ENCODE data around the gene ZNF599.
A peak's percentile ranks its signal among the peaks of the same experiment; 100 is the strongest.
"Not testable (repeated sequence)": the region's sequence is repeated elsewhere in the genome, so short reads cannot be mapped to it uniquely, and the experiment has no call there.

ZNF599 gene

DNA sequence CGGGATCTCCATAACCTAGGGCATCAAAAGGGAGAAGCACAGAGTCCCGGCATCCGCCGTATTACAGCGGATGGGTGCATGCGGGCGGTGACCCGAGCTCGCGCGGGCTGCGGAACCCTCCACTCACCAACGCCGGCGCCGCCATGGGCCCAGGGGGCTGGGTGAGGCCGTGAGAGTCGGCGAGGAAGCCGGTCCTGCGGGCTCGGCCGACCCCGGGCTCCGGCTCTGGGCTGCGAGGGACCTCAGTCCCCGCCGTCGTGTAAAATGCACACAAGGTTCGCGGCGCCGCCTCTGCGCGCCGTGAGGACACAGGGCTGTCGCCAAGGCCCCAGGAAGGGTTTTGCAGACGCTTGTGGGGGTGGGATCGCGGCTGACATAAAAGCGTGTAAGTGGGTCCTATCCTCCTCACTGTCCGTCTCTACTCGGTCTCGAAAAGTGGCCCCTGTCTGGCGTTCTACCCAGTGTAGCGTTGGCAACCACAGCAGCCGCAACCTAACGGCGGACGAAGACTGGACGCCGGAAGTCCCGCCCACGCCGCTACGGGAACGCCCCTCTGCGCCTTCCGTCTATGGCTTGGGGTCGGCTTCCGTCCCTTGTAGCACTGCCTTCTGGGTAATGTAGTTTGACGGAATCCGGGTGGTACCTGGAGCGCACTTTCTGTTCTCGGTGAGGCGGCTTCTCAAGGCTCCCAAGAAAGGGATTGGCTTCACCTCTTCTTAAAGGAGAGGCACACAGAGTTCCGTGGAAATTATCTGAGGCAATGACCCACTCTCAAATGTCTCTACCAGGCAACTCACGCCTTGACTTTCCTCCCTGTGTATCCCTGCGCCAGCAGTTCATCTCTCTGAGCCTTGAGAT lies at the start of gene ZNF599:
TSS of gene ZNF599 (minus strand) at position 519 of the 858 bp plus-strand sequence. CDS start at position 145, 374 bp downstream.
- peak in 57 of 58 donors; percentile 19 to 90 (median 81) for DNase-seq

DNA sequence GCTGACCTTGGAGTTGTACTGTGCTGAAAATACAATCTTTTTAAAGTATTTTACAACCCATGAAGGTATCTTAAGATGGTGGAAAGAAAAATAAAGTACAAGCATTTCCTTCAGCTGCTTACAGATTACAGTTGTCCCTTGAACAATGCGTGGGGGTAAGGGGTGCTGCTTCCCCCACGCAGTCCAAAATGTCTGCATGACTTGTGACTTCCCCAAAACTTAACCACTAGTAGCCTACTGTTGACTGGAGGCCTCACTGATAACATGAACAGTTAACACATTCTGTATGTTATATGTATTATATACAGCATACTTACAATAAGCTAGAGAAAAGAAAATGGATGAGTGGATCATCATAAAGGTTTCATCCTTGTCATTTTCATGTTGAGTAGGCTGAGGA lies 45.3 kb upstream of the ZNF599 start:
- no peak for DNase-seq

GRCh38 chr19:34816708-34817107 lies 43.7 kb upstream of the ZNF599 start:
- no peak for DNase-seq

- DNase-seq: no peak
These were observed 35.6 kb upstream of the ZNF599 start for GRCh38 chr19:34808566-34808965.

GRCh38 chr19:34806976-34807860 lies 34.2 kb upstream of the ZNF599 start:
- no peak for DNase-seq

DNA sequence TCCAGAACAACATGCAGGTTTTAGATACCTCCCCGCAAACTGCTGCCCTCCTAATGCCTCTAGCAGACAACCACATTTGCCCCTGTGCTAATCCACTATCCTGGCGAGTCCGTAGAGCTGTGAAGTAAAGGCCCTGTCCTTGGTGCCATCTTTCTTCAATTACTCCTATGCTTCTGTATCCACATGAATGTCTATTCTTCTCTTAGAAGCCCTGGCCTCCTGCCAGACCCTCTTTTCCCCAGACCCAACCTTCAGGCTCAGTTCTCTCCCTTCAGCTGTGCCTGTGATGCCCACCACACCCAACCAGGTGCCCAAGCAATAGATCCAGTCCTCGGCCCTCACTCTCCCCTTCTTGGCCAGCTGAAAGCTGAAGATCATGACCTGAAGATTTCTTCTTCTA lies 31.1 kb upstream of the ZNF599 start:
- DNase-seq: no peak

DNA sequence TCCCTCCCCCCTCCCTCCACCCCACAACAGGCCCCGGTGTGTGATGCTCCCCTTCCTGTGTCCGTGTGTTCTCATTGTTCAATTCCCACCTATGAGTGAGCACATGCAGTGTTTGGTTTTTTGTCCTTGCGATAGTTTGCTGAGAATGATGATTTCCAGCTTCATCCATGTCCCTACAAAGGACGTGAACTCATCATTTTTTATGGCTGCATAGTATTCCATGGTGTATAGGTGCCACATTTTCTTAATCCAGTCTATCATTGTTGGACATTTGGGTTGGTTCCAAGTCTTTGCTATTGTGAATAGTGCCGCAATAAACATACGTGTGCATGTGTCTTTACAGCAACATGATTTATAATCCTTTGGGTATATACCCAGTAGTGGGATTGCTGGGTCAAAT lies 23.9 kb upstream of the ZNF599 start:
- DNase-seq: not testable (repeated sequence)

GRCh38 chr19:34794066-34794960 lies 21.3 kb upstream of the ZNF599 start:
- DNase-seq: no peak

GRCh38 chr19:34793565-34793964 lies 20.6 kb upstream of the ZNF599 start:
- DNase-seq: no peak

DNA sequence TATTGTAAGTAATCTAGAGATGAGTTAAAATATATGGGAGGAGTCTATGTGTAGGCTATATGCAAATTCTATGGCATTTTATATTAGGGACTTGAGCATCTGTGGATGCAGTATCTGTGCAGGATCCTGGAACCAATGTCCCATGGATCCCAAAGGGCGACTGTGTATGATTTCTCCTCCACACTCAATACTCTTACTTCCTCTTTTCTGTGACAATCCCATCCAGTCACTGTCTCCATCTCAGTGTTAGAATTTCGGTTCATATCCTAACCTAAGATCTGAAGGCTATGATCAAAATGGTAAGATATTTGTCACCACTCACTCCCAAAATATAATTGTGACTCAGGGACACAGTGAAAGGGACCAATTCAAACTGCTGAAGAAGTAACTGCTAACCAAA lies 15.1 kb upstream of the ZNF599 start:
- DNase-seq: no peak

DNA sequence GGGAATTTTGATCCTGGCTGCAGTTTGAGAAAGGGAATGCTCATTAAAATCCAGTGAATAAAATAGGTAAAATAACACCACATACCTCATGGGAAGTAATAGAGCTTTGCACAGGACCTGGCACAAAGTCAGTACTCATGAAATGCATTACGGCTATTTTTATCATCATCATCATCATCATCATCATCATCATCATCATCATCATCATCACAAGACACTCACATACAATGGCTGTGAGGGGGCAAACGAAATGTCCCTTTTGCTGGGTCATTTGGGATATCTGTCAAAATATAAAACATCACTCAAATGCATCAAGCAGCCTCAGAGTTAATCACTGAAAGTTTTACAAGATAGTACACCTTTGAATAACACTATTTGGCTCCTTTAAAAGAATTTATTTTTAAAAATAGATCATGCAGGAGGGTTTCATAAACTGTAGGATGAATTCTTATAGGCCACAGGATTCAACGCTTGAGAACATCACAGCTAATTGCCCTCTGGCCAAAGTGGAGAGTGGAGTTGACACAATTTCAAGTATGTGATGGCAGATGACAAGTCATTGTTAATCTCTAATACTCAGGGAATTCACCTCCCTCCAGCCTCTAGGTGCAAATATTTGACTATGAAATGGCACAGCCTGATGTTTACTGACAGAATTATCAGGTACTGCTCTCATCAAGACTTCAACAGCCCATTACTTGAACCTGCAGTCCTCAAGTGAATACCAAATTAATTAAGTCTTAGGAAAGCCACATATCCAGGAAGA lies 14.2 kb upstream of the ZNF599 start:
- no peak for DNase-seq

DNA sequence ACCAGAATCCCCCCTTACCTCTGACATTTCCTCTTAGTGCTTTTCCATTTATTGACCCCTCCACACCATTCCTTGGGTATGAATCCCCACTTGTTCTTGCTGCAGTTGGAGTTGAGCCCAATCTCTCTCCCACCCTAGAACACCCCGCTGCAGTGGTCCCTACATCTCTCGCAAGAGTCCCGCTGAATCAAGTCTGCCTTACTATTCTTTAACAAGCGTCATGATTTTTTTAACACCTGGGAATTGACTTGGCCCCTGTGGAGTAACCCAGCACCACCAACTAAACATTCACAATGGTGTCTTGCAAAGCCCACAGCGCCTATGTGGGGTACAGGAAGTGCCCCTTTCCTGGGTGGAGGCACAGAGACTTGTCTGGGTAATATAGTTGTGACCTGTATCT lies 13.2 kb upstream of the ZNF599 start:
- DNase-seq: no peak

- no peak for DNase-seq
These were observed 6.6 kb upstream of the ZNF599 start for GRCh38 chr19:34779652-34780051.

GRCh38 chr19:34778342-34778741 lies 5.3 kb upstream of the ZNF599 start:
- DNase-seq: no peak

GRCh38 chr19:34774857-34775256 lies 1.8 kb upstream of the ZNF599 start:
- no peak for DNase-seq

DNA sequence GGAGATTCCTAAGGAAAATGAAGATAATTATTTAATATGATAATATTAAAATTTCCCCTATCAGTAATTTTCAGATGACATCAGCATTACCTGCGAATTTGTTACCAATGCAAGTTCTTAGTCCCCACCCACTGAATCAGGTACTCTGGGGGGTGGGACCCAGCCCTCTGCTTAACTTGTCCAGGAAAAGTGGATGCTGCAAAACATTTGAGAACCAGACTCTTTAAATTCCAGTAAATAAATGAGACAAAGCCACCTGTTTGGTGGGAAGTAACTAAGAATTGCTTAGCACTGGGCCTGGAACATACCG lies 495 bp upstream of the ZNF599 start:
- peak in 1 of 58 donors; percentile 3 for DNase-seq

DNA sequence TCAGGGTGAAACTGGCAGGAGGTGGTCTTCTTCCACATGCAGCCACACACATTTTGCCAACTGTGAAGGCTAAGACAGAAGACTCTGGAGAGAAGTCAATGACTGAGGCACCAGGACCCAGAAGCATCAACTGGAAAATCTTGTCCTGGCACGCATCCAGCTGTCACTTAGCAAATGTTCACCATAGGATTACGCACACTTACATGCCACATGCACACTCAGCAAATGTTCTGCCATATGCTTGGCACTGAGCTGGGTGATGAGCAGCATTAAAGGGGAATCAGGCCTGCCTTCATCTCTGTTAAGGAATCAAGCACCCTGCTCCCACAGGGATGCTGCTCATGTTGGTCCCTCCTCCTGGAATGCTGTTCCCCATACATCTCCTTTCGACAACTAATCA lies 5.1 kb downstream of the ZNF599 start:
- no peak for DNase-seq

GRCh38 chr19:34766386-34766785 lies 6.6 kb downstream of the ZNF599 start:
- no peak for DNase-seq

- no peak for DNase-seq
These were observed 13.6 kb downstream of the ZNF599 start for GRCh38 chr19:34759218-34759917.

DNA sequence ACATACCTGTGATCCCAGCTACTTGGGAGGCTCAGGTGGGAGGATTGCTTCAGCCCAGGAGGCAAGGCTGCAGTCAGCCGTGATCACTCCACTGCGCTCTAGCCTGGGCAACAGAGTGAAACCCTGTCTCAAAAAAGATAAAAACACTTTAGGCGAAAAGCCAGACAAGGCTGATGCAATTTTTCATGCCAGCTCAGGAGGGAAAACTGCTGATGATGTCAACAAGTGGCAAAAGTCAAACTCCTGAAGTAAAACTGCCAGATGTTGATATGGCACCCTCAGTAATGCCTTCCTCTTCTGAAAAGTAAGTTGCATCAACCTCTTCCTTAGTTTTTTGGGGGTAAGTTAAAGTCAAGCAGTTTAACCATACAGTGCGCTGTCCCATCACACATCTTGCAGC lies 15.6 kb downstream of the ZNF599 start:
- DNase-seq: no peak

Data from anterior cingulate cortex (tissue), 58 donors.